ENCODE results near the gene SPAG6.

Gene SPAG6

GRCh38 chr10:22464966-22465629 lies 119.8 kb downstream of the SPAG6 start:
- no peaks in the 10 kb centered on the region for H3K36me3 Mint-ChIP-seq (ENCODE audit: low read depth)
- TF ChIP-seq CTCF (IDR thresholded peaks at IDR 0.05; ENCODE audit: unreplicated experiment in 3 of 3): no peak
- H3K9me3 Mint-ChIP-seq: no peaks in the 10 kb centered on the region
- no peak overlapping the region for H3K27ac Mint-ChIP-seq
- H3K4me3 Mint-ChIP-seq: no peak overlapping the region
- H3K4me1 Mint-ChIP-seq: no peaks in the 10 kb centered on the region
- H3K27me3 Mint-ChIP-seq (ENCODE audit: low read depth): peaks cover 18% of the 10 kb centered on the region

- Mint-ChIP-seq H3K27ac (no peak overlapping the region), H3K36me3 (ENCODE audit: low read depth) (no peaks in the 10 kb centered on the region), H3K27me3 (ENCODE audit: low read depth) (peaks cover 31% of the 10 kb centered on the region), H3K9me3 (no peaks in the 10 kb centered on the region), H3K4me3 (no peak overlapping the region), H3K4me1 (no peaks in the 10 kb centered on the region)
- no peak for TF ChIP-seq CTCF (IDR thresholded peaks at IDR 0.05; ENCODE audit: unreplicated experiment in 3 of 3)
These were observed 121.6 kb downstream of the SPAG6 start for GRCh38 chr10:22466763-22467334.
